Measurements from ENCODE around the gene SCGB3A1.

SCGB3A1 gene

DNA sequence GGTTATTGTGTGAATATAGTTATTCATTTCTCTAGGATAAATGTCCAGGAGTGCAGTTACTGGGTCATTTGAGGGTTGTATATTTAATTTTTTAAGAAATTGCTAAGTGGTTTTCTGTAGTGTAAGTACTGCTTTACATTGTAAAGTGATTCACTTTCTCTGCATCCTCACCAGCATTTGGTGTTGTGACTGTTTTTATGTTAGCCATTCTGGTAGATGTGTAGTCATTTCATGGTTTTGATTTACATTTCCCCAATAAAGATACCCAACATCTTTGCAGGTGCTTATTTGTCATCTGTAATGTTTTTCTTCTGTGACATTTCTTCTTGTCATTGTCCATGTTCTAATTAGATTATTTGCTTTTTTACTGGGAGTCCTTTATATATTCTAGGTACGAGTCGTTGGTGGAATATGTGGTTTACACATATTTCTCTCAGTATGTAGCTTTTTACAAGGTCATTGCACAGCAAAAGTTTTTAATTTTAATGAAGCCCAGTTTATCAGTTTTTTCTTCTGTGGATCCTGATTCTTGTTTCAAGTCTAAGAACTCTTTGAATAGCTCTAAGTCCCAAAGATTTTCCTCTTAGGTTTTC lies 34.0 kb downstream of the SCGB3A1 start:
- DNase-seq (ENCODE audit: insufficient read length, low spot score) (no peak), FAIRE-seq (no peak)
- TF ChIP-seq POLR2A (IDR thresholded peaks at IDR 0.05; ENCODE audit: low read depth, low read length): no peak

DNA sequence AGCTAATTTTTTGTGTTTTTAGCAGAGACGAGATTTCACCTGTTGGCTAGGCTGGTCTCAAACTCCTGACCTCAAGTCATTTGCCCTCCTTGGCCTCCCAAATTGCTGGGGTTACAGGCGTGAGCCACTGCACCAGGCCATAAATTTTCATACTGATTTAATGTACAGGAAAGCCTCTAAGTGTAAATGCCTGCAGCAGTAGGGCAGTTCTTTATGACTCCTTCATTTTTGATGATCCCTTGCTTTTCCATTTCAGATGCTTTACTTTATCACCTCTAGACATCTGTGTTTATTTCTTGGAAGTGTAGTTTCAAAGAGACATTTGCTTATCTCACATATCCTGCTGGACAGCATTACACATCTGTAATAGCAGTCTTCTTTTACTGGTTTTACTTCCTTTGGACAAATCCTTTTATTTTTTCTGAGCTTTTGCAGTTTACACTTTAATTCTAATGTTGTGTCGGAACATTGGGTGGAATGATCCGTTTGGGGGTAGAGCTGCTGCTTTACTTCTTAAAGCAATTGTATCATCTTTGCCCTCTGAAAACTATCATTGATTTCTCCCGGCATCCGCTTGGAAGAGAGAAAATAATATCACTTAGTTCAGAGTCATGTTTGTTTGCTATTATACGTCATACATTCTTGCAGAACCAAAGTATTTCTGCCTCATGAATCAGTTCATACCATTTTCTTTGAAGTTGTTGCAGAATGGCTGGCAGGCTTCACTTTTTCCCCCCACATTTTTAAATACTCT lies 36.0 kb downstream of the SCGB3A1 start:
- no peak for DNase-seq (ENCODE audit: insufficient read length, low spot score)
- no peak for TF ChIP-seq POLR2A (IDR thresholded peaks at IDR 0.05; ENCODE audit: low read depth, low read length)
- no peak for FAIRE-seq

DNA sequence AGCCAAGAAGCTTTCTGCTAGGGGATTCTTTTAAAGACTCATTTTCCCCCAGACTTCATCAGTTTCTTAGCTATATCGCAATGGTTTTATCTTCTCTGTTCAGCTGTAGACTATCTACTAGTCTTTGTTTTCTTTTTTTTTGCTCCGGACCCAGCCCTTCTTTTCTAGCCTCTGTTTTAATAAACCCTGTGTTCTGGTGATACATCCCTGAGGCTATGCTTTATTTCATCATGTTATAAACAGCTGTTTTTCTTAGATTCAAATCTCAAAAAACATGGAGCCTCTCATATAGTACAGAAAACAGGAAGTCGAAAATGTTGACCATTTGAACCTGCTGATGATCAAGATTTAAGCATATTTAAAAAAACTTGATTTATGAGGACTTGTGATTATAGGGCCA lies 37.8 kb downstream of the SCGB3A1 start:
- no peak for FAIRE-seq
- TF ChIP-seq POLR2A (IDR thresholded peaks at IDR 0.05; ENCODE audit: low read depth, low read length): no peak
- DNase-seq (ENCODE audit: insufficient read length, low spot score): no peak

DNA sequence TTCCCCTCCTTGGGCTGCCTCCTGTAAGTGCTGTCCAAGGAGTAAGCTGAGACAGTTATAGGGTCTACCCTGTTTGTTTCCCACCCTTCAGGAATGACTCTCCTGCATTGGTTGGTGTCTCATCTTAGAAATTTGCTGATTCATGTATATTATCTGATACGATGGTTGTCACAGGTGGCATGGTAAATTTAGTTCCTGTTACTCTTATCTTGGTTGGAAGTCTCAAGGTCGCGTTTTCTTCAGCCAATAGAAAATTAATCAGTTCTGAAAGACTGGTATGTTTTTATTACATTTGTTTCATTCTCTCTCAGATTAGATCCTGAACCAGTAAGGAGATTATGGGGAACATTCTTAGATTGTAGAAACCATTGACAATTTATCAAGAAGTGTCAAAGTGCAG lies 42.7 kb downstream of the SCGB3A1 start:
- DNase-seq (ENCODE audit: insufficient read length, low spot score) (no peak), FAIRE-seq (no peak)
- TF ChIP-seq POLR2A (IDR thresholded peaks at IDR 0.05; ENCODE audit: low read depth, low read length): no peak

DNA sequence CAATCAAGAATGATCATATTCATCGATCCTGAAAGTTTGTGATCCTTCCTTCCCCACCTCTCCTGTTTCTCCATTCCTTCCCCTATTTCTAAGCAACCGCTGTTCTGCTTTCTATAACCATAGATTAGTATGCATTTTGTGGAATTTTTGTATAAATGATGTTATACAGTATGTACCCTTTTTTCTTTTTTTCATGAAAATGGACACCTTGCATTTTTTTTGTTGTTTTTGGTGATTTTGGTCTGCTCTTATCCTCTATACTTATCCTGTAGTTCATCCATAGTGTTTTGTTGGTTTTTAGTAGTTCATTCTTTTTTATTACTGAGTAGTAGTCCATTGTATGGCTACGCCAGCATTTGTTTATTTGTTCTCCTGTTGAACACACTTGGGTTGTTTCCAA lies 46.1 kb downstream of the SCGB3A1 start:
- no peak for TF ChIP-seq POLR2A (IDR thresholded peaks at IDR 0.05; ENCODE audit: low read depth, low read length)
- FAIRE-seq: no peak

DNA sequence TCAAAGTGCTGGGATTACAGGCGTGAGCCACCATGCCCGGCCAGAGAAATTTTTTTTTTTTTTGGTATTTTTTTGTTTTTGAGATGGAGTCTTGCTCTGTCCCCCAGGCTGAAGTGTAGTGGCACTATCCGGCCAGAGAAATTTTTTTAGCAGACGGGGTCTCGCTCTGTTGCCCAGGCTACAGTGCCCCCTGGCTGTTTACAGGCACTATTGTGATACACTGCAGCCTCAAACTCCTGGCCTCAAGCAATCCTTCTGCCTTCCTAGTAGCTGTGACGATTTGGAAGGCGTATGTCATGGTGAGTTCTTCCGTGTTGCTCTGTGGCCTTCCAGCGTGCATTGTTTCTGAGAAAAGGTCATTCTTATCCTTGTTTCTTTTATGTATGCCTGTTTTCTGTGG lies 49.6 kb downstream of the SCGB3A1 start:
- TF ChIP-seq POLR2A (IDR thresholded peaks at IDR 0.05; ENCODE audit: low read depth, low read length): no peak
- DNase-seq (ENCODE audit: insufficient read length, low spot score) (no peak), FAIRE-seq (no peak)

More for the DNA sequence above, 46.1 kb downstream of the SCGB3A1 start:
- DNase-seq (ENCODE audit: insufficient read length, low spot score): no peak
